Gastroesophageal sphincter (tissue), 3 donors: ENCODE results near the gene GPR143.
"Not testable (repeated sequence)": the region's sequence is repeated elsewhere in the genome, so short reads cannot be mapped to it uniquely, and the experiment has no call there.

Source experiments
- POLR2A ChIP-seq, 2 donors: fragments of 450-650 bp; IDR thresholded peaks; one replicate each; pipeline ENCODE4 v1.6.1; 2017; ENCODE audit warnings: antibody characterized with exemption in 2 of 2, mild to moderate bottlenecking in 2 of 2, moderate library complexity in 1 of 2
- TF ChIP-seq, protein P1 (sequence below), 4 experiments: fragments of 200-600 bp in 2 of 4; fragments of 450-650 bp in 2 of 4; sonication (generic) in 1 of 4; IDR thresholded peaks; one replicate each; pipeline ENCODE4 v1.5.1; 2017 to 2019; ENCODE audit warnings: antibody characterized with exemption in 4 of 4, mild to moderate bottlenecking in 2 of 4, moderate library complexity in 2 of 4

GRCh38 chrX:9811086-9811485 is 45.4 kb upstream of the GPR143 start:
- TF ChIP-seq, protein P1, sequence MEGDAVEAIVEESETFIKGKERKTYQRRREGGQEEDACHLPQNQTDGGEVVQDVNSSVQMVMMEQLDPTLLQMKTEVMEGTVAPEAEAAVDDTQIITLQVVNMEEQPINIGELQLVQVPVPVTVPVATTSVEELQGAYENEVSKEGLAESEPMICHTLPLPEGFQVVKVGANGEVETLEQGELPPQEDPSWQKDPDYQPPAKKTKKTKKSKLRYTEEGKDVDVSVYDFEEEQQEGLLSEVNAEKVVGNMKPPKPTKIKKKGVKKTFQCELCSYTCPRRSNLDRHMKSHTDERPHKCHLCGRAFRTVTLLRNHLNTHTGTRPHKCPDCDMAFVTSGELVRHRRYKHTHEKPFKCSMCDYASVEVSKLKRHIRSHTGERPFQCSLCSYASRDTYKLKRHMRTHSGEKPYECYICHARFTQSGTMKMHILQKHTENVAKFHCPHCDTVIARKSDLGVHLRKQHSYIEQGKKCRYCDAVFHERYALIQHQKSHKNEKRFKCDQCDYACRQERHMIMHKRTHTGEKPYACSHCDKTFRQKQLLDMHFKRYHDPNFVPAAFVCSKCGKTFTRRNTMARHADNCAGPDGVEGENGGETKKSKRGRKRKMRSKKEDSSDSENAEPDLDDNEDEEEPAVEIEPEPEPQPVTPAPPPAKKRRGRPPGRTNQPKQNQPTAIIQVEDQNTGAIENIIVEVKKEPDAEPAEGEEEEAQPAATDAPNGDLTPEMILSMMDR (IDR thresholded peaks at IDR 0.05), result not testable (repeated sequence)
- TF ChIP-seq POLR2A (IDR thresholded peaks at IDR 0.05), result not testable (repeated sequence)
